Measurements from ENCODE around the gene STARD3NL. TPM values are rescaled to one million over a fixed set of nuclear protein-coding genes. Genes with fewer than 3 reads are reported as not detected.

STARD3NL gene
- total and polyA plus RNA-seq, 2 donors, result 40.6 to 56.5 TPM

DNA sequence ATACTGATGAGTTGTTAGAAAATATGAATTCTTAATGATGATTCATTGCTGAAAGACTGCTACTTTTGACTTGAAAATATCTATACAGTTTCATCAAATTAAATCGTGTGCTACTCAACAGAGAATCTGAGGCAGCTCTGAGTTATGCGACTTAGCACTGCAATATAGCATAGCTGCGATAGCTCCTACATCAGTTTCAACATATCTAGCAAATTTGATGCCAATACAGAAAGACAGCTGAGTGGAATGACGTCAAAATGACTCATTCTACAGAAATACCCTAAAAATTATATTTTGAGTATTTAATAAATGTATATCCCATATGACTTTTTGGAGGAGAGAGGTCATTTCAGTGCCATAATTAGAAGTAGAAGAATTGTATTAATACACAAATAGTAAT, 96.4 kb downstream of the STARD3NL start:
- WGBS, result 88% methylated on average over 4 of the region's 4 CpGs
- no peak overlapping the region for H3K4me3 ChIP-seq (ENCODE audit: low read depth, low read length)
- H3K27ac ChIP-seq (ENCODE audit: low read depth), result no peak overlapping the region
- no peak for DNase-seq (ENCODE audit: extremely low spot score)
- no peaks in the 10 kb centered on the region for H3K4me1 ChIP-seq (ENCODE audit: insufficient read depth)
- H3K36me3 ChIP-seq (ENCODE audit: insufficient read depth), result no peaks in the 10 kb centered on the region

DNA sequence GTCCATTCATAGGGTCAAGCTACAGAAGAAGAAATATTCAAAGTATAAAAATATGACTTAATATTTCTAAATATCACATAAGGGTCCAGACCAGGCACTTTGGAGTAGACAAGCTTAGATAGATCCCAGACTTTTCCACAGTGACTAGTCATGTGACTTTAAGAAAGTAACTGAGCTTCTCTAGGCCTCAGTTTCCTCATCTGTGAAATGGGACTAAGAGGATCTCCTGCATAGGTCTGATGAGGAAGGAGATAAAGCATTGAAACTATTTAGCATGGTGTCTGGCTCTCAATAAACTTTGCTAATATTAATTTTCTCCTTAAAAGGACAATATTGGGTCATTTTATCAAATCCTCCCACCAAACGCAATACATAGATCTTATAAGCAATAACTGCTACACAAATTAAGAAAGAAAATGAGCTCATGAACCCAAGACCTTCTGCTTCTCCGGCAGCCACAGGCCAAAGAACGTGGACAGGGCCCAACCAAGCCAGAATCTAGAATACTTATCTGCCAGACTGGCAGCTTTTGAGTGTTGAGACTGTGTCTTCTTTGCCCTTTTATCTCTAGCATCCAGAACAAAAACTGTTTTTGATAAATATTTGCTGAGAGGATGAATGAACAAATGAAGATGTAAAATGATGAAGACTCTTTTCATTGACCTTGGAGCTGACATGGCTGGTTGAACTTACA, 97.0 kb downstream of the STARD3NL start:
- Histone ChIP-seq H3K27ac (ENCODE audit: low read depth) (no peak overlapping the region), H3K4me1 (ENCODE audit: insufficient read depth) (no peaks in the 10 kb centered on the region), H3K36me3 (ENCODE audit: insufficient read depth) (no peaks in the 10 kb centered on the region), H3K4me3 (ENCODE audit: low read depth, low read length) (no peak overlapping the region)
- whole genome bisulfite sequencing, result 92% methylated on average over 3 of the region's 3 CpGs
- DNase-seq (ENCODE audit: extremely low spot score), result no peak

DNA sequence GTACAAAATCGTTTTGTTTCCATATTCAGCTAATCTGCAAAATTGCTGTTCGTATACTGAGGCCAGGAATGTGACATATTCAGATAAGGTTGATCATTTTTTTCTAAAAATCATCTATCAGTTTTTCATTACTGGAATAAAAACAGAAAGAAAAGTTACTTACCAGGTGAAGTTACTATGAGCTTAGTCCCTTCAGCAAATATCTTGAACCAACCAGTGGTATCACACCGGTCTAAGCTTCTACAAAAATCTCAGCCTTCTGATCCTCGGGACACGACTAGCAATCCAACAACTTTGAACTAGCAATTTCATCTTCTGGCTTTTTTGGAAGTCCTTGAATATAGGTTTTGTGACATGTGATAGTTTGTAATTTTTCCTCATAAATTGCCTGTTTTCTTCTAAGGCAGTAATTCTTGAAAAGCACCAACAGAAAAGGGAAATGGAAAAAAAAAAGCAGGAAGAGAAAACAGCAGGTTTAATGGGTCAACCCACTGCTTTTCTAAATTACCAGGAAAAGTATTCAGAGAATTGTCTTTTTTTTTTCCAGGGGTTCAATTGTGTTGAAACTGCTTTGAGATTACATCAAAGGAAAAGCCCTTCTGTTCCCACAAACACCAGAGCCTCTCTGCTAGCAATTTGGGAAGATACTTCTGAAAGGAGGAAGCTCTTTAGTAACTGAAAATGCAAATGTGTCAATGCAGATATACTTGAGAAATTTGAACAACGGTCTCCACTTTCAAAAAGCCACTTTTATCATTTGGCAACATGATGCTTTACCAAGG, 98.2 kb downstream of the STARD3NL start:
- H3K36me3 ChIP-seq (ENCODE audit: insufficient read depth), result no peaks in the 10 kb centered on the region
- H3K4me1 ChIP-seq (ENCODE audit: insufficient read depth), result no peaks in the 10 kb centered on the region
- no peak for DNase-seq (ENCODE audit: extremely low spot score)
- H3K4me3 ChIP-seq (ENCODE audit: low read depth, low read length), result no peak overlapping the region
- 58% methylated on average over 6 of the region's 6 CpGs for WGBS
- H3K27ac ChIP-seq (ENCODE audit: low read depth), result no peak overlapping the region

DNA sequence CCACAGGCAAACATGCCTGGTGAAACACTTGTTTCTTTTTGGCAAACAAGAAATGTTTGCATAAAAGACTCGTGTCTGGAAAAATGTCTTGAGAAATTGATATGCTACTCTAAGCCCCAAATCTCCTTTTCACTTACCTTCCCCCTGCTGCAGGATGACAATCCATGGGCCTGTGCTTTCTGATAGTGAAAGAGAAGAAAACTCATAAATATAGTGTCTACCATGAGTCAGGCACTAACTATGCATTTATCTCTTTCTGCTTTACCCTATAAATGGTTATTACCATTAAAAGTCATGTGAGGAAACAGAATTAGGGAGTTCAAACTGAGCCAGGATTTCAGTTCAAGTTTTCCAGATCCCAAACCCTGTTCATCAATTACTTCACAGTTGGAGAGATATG, 102.0 kb downstream of the STARD3NL start:
- no peak for DNase-seq (ENCODE audit: extremely low spot score)
- Histone ChIP-seq H3K27ac (ENCODE audit: low read depth) (no peak overlapping the region), H3K36me3 (ENCODE audit: insufficient read depth) (no peaks in the 10 kb centered on the region), H3K4me3 (ENCODE audit: low read depth, low read length) (no peak overlapping the region), H3K4me1 (ENCODE audit: insufficient read depth) (no peaks in the 10 kb centered on the region)
- 16% methylated on average over 1 of the region's 1 CpG for WGBS

Small RNA genes within 50 kb of the gene (small RNA-seq; reads per million reads assigned to genes)
- gene TRGJ1, result not detected
- gene TRGJ2, result not detected
- not detected for gene TRGJP
- not detected for gene TRGJP1
- gene TRGJP2, result not detected
